Stimulated activated CD4-positive, alpha-beta T cell treated with anti-CD3 and anti-CD28 coated beads, Interleukin-1b, Interleukin-23, amount 100 ng/mL, for 1 hour (primary cell): ENCODE measurements around the gene EXOC4.
"Not testable (repeated sequence)": the region's sequence is repeated elsewhere in the genome, so short reads cannot be mapped to it uniquely, and the experiment has no call there.

Experiments used
- DNase-seq, 2 donors: peaks; one replicate each; pipeline ENCODE4 v3.0.0-alpha.2; 2020; ENCODE audit warnings: low read depth in 2 of 2

EXOC4 gene

DNA sequence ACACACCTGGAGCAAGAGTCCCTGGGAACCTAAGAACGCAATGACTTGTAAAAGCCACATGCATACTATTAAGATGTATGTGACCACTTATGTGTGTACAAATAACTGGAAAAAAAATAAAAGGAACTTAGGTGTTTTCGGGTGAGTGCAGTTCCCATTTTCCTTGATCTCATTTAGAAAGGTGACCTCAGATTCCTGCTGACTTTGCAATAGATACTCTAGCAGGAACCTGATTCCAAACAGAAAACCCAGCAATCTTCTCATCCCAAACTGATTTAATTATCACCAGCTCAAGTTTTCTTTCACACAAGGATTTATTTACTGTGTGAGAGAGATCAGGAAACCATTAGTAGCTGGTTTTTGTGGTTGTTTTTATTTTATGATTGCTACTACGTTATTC is 817.8 kb downstream of the EXOC4 start:
- no peak for DNase-seq

DNA sequence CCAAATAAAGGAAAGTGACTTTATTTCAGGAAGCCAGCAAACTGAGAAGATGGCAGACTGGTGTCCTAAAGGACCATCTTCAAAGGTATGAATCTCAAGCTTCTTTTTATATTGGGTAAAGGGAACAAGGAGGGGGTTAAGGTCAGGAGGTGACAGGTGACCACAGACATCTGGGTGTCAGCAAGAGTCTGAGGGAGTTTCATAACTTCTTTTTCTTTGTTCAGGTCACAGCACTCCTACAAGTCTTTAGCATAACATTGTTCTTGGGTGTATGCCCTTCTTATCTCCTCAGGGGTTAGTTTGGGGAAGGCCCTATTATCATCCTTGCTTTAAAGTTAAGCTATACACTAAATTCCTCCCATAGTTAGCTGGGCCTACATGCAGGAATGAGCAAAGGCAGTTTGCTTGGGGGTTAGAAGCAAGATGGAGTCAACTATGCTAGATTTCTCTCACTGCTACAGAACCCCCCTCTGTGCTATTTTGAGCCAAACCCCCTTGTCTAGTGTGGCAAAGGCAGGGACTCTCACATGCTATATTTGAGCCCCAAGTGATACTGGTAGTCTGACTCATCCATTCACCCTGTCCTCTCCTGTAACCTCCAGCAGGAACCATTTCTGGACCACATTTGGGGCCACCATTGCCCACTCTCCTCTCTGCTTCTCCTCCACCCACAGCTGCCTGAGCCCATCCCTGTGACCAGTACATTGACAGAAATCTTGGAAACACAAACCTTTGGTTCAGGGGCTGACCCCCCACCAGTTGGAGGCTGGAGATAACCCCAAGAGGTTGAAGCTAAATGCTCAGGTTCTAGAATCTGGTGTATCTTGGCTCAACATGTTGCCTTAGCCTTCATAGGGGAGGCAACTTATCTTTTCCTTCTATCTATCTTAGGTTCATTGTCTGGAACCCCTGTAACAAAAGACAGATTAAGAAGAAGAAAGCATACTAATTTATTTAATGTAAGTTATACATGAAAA is 818.8 kb downstream of the EXOC4 start:
- no peak for DNase-seq

DNA sequence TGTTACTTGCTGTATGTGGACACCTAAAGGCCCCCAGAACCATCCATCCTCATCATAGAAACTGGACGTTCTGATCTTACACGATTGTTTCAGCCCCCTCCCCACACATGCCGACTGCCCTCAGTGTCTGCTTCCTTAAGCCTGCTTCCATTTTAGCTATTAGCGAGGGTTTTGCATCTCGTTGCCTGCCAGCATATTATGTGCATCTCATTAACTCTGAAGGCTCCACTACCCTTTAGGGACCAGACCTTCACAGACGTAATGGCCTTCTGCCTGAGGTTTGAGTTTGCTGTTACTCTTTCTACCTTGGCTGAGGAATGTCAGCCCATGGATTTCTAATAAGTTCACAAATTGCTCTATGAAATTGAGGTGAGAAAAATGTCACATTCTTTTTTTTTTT is 820.4 kb downstream of the EXOC4 start:
- no peak for DNase-seq

DNA sequence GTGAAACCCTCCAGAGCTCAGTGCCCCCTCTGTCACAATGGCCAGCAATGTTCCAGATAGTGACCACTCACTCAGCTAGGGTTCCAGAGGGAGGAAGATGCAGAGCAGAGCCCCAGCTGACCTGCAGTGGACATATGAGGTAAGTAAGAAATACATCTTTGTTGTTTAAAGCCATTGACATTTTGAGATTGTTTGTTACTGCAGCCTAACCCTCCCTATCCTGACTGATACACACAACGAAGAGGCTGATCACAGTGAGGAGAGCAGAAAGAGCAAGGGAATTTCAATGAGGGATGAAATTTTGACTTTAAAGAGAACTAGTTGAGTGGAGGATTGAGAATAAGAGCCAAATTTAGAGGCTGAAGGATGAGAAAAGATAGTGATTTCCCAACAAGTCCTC is 822.9 kb downstream of the EXOC4 start:
- no peak for DNase-seq

DNA sequence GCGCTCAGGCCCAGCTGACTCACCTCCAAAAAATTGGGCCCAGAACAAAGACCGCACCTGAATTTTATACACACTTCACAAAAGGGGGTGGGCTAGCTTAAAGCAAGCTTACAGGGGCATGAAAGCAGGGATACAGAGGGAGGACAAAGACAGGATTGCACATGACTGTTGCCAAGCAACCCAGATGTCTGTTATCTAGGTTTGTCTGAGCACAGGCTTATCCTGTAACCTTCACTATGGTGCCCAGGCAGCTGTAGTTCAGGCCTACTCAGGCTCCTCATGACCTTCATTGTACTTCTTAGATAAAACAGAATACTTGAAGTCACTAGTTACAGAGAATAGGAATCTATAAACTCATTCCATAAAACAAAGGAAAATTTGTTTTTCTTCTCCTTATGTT is 824.7 kb downstream of the EXOC4 start:
- DNase-seq, result not testable (repeated sequence)

DNA sequence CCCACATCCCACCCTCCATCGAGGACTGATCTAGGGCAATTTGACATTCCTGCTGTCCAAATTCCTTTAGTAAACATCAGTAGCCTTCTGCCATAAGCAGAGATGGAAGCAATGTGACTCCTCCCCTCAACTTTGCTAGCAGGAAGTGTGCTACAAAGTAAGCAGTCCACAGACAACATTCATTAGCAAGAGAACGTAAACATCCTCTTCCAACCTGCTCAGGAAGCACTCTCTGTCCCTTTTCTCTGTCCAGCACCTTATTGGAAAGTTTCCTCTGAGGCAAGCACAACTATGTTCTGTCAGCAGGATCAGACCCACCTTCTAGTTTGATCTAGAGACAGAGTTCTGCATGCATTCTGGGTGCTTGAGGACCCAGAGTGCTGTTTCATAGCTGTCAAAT is 826.1 kb downstream of the EXOC4 start:
- no peak for DNase-seq

DNA sequence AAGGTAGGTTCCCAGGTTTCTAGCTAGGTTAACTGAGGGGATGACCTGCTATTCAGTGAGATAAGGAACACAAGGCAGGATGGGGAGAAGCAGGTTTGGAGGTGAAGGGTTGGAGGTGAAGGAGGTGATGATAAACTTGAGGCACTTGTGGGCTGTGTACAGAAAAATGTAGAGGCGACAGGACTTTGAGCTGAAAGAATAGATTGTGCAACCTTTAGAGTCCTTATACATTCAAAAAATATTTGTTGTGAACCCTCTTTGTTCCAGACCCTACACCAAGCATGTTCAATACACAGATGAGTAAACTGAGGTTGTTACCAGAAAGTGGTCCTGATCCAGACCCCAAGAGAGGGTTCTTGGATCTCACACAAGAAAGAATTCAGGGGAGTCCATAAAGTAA is 828.8 kb downstream of the EXOC4 start:
- no peak for DNase-seq

DNA sequence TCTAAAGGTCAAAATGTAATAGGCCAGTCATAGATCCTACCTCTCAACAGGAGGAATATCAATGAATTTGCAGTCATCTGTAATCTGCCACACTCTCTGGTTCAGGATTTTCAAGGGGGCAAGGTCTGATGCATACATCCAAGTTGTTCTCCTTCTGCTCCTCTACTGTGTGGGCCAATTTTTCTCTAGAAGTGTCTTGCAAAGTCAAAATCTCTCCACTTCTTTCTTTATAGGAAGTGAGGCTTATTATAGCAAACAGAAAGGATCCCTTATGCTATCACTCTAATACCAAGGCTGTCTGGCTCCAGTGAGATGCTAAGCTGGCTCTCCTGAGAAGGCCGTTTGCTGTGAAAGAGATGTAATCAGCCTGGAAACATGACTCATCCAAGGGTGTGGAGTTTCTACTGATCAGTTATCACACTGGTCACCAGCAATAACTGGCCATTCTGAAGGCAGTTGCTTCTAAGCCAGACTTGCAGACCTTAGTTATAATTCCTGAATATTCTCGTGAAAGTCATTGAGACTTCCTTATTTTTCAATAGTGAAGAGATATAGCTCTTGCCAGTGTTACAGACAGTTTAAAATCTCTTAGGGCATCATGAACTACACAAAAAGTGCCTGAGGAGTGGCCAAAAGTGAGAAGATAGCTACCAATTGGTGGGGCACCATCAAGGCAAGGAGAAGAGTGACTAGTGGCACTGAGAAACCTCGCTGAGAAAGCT is 831.0 kb downstream of the EXOC4 start:
- no peak for DNase-seq

DNA sequence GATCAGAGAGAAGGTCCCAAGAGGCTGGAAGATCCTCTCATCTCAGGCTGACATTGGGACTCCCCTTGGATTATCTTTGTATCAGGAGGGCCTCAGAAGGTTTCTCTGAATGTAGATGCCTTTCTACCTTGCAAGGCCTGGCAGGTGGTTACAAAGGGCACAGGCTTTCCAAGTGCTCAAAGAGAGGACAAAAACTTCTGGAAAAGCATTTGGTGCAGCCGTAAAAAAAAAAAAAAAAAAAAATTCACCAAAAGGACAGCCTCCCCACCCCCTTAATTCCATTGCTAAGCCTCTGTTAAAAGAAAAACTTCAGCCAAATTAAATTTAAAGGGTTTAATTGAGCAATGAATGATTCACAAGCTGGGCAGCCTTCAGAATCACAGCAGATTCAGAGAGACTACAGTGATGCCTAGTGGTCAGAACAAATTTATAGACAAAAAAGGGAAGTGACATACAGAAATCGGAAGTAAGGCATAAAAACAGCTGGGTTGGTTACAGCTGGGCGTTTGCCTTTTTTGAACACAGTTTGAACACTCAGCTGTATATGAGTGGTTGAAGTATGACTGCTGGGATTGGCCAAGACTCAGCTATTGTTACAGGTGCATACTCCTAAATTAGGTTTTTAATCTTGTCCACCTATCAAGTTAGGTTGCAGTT is 831.7 kb downstream of the EXOC4 start:
- DNase-seq, result no peak

DNA sequence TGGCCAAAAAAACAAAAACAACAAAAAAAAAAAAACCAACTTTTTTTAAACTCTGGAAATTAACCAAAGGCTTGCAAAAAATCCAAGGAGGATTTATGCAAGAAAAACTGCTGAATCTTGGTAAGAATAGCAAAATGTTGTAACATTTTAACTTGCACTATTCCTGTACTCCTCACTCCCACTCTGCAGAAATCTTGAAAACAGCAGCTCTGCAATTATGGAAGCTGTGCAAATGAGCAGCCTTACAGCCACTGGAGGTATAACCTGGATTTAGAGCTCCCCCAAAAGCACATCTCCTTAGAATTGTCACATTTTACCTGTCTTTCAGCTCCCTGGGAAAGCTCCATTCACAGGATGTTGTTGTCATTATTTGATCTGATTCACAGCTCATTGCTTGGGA is 832.4 kb downstream of the EXOC4 start:
- DNase-seq, result no peak

DNA sequence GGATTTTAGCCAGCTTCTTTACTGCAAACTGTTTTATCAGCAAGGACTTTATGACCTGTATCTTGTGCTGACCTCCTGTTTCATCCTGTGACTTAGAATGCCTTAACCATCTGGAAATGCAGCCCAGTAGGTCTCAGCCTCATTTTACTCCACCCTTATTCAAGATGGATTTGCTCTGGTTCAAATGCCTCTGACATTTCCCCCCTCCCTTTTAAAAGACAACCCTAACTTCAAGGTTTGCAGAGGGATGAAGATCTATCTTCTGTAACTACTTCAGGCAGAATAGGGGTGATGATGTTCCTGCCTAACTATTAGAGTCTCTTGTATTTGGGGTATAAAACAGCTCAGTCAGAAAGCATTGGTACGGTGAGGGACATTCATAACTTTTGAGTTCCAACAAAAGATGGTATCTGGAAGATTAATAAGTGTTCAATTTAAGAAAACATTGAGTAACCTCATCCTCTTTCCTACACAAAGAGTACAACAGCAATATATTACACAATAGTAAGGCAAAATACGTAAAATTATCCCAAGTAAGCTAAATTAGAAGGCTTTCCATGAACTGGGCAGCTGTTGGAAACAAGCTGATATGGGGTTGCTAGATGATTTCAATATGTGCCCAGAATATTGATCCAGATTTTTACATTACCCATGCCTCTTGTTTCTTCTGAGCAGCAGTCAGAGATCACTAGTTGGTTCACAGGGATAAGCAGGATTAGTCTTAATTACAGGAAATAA is 834.3 kb downstream of the EXOC4 start:
- no peak for DNase-seq

DNA sequence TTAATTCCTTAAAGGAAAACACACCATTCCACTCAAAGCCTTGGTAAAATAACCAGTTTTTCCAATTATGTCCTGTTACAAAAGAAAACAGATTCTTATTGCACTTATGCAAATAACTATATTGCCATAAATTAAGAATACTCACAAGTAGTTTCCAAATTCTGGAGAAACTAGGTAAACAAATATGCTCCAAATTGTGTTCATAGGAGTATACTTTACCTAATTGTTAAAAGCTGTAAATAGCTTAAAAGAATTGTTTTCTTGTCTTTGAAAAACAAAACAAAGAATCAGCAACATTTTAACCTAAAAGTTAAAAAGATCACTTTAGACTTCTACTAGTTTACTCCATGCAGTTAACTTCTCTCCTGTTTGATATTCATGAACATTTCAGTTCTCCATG is 835.3 kb downstream of the EXOC4 start:
- DNase-seq, result no peak

DNA sequence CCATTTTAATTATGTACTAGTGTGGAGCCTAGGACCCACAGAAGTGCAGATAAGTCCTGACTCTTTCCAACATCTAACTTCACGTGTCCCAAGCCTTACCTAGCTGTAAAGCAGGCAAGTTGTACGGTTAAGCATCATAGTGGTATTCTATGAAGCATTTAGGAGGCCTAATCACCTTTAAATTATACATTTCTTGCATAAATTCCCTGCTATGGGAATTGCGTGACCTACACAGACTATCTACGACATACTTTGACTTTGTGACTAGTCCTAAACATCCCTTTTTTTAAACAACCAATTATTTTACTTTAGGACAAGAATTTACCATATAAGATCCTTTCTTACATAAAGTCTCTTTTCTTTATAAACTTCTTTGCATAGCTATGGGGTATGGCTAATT is 836.6 kb downstream of the EXOC4 start:
- no peak for DNase-seq

DNA sequence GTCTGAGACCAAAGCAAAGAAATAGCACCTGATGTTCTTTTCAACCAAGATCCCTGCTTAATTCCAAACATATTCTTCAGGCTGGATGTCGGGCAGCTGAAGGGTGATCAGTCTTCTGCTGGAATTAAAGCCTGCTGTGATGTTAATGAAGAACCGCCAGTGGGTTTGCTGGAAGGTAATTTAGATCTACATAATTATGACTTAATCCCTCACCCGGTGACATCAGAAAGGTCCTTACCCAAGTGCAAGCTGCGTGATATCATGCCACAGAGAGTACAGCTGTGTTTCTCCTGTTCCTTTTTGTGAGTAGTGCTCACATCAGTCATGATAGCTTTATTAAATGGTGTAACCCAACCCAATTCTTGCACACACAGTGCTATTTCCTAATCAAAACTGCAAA is 845.2 kb downstream of the EXOC4 start:
- DNase-seq, result no peak

DNA sequence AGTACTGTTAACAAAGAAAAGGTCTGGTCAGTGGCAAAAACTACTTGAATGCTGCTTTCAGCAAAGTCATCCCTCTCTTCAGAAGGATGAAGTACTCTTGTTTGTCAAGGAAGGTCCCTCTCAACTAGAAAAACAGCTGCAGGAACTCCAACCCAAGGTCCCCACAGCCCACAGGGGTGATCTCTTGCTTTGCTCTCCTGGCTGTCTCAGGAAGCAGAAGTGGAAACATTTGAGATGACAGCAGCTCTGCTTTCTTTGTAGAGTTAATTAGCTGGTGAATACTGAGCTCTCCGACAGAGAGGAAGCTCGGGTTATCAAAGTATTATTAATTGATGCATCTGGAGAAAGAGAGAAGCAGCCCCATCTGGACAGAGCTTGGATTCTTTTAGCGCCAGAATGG is 848.8 kb downstream of the EXOC4 start:
- DNase-seq, result no peak

DNA sequence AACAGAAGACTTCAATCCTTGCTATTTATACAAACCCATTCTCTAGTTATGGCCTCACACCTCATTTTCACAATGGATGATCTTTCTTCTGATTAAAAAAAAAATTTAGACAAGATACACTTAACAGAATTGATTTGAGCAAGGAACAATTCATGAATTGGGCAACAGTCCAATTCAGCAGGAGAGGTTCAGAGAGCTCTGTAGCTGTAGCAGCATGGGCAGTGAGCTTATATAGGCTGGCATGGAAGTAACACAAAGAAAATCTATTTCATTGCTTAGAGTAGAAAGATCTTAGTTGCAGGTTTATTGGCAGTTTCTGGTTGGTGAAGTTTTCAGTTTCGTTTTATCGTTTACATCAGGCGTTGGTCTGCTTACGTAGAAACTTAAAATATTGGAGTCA is 851.3 kb downstream of the EXOC4 start:
- no peak for DNase-seq

DNA sequence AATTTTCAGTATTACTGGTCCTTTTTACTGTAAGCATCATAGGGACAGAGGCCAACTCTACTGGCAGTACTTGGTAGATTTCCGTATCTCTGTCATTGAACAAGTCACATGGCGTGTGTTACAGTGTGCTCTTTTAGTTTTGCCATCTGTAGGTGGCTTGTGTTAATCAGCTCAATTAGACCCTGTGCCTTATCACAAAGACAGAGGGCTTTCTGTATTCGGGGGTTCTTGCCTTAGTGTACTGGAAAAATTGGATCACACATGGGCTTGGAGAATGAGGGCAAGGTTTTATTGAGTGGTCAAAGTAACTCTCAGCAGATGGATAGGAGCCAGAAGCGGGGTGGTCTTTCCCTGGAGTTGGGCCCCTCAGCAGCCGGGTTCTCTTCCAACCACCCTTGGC is 853.0 kb downstream of the EXOC4 start:
- no peak for DNase-seq

DNA sequence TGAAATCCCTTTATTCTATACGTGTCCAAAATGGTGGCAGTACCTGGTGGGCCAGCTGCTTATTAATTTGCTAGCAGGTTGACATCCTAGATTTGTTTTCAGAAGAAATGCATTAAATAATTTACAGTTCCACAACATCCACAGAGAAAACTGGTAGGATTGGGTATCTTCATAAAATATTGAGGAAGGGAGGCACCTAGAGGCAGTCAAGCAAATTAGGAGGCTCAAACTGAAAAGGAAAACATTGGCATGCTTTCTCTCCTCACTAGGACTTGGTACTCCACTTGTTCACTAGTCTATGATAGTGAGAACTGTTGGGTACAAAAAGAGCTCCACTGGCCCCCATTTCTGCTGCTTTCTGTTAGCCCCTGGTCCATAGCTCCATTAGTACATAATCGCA is 855.9 kb downstream of the EXOC4 start:
- DNase-seq, result no peak

DNA sequence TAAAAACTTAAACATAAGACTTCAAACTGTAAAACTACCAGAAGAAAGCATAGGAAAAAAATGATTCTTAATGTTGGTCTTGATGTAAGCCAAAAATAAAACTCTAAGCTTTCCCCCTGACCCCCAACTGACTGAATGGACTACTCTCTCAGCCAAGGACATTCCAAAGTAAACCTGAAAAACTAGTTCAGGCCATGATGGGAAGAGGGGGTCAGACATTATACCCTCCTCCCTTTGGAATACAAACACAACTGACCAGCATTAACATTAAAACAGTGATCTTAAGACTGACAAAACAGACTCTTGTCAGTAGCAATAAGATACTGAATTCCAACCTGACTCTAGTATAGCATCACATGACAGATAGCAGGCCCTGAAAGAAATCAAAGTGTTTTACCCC is 860.8 kb downstream of the EXOC4 start:
- DNase-seq, result no peak

DNA sequence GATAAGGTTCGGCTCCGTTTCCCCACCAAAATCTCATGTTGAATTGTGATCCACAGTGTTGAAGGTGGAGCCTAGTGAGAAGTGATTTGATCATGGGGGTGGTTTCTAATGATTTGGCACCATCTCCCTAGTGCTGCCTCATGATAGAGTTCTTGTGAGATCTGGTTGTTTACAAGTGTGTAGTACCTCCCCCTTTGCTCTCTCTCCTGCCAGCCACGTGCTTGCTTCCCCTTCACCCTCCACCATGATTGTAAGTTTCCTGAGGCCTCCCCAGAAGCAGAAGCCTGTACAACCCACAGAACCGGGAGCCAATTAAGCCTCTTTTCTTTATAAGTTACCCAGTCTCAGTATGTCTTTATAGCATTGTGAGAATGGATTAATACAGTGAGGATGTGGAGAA is 862.1 kb downstream of the EXOC4 start:
- no peak for DNase-seq
